ENCODE results near the gene HEATR3.

DNA sequence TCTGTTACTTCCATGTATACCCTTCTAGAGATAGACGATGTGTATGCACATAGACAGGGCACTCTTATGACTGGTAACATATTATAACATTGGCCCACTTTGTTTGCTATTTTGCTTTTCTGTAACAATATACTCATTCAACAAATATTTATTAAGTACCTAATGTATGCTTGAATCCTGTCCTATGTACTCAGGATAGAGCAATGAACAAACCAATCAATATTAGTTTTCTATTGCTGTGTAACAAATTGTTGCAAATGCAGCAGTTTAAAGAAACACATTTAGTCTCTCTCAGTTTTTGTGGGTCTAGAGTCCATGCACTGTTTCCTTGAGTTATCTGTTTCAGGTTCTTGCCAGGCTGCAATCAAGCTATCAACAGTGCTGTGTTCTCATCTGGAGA is 57.6 kb downstream of the HEATR3 start:
- TF ChIP-seq, protein P1, sequence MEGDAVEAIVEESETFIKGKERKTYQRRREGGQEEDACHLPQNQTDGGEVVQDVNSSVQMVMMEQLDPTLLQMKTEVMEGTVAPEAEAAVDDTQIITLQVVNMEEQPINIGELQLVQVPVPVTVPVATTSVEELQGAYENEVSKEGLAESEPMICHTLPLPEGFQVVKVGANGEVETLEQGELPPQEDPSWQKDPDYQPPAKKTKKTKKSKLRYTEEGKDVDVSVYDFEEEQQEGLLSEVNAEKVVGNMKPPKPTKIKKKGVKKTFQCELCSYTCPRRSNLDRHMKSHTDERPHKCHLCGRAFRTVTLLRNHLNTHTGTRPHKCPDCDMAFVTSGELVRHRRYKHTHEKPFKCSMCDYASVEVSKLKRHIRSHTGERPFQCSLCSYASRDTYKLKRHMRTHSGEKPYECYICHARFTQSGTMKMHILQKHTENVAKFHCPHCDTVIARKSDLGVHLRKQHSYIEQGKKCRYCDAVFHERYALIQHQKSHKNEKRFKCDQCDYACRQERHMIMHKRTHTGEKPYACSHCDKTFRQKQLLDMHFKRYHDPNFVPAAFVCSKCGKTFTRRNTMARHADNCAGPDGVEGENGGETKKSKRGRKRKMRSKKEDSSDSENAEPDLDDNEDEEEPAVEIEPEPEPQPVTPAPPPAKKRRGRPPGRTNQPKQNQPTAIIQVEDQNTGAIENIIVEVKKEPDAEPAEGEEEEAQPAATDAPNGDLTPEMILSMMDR (IDR thresholded peaks at IDR 0.05; ENCODE audit: low read depth, low read length), result no peak
- TF ChIP-seq POLR2A (IDR thresholded peaks at IDR 0.05; ENCODE audit: extremely low read depth, insufficient read length) (no peak), MYC (IDR thresholded peaks at IDR 0.05; ENCODE audit: low read depth, low read length) (no peak)
- TF ChIP-seq, protein P2, sequence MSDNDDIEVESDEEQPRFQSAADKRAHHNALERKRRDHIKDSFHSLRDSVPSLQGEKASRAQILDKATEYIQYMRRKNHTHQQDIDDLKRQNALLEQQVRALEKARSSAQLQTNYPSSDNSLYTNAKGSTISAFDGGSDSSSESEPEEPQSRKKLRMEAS (IDR thresholded peaks at IDR 0.05; ENCODE audit: low read depth, low read length), result no peak

All from NB4 (cell line).